Type B pancreatic cell (in vitro differentiated cells): ENCODE results near the gene FOLR2. TPM values are rescaled to one million over a fixed set of nuclear protein-coding genes. Genes with fewer than 3 reads are reported as not detected.

Source experiments
- DNase-seq: peaks from one replicate; pipeline ENCODE4 v3.0.0; 2021; ENCODE audit warnings: mixed read lengths; ENCODE audit not compliant: unreplicated experiment; ENCODE audit errors: extremely low spot score
- H3K27ac Mint-ChIP-seq: 2 replicates; pipeline ENCODE4 v1.8.0; 2021; ENCODE audit warnings: mild to moderate bottlenecking, mixed read lengths
- H3K27me3 Mint-ChIP-seq: 2 replicates; pipeline ENCODE4 v1.8.0; 2021; ENCODE audit warnings: mixed read lengths
- H3K36me3 Mint-ChIP-seq: 2 replicates; pipeline ENCODE4 v1.8.0; 2021; ENCODE audit warnings: mixed read lengths
- H3K4me1 Mint-ChIP-seq: one replicate; pipeline ENCODE4 v1.8.0; 2021; ENCODE audit warnings: mixed read lengths; ENCODE audit not compliant: unreplicated experiment
- H3K4me3 Mint-ChIP-seq: 2 replicates; pipeline ENCODE4 v1.8.0; 2021; ENCODE audit warnings: mild to moderate bottlenecking, mixed read lengths
- H3K9me3 Mint-ChIP-seq: 2 replicates; pipeline ENCODE4 v1.8.0; 2021; ENCODE audit warnings: mixed read lengths
- CTCF ChIP-seq: fragments of 200-600 bp; sonication (generic); conservative IDR thresholded peaks from 2 replicates; pipeline ENCODE4 v1.5.0; 2021; ENCODE audit warnings: antibody characterized with exemption, mild to moderate bottlenecking
- total RNA-seq: library from RNA; stranded (reverse); gene quantifications from 2 replicates; pipeline ENCODE4 v1.2.1, GENCODE V29; 2021; ENCODE audit warnings: low replicate concordance

The FOLR2 gene
- total RNA-seq, 1 donor from 2014 or later = not detected

GRCh38 chr11:72220696-72221363, 4.2 kb downstream of the FOLR2 start:
- no peak overlapping the region for H3K27ac Mint-ChIP-seq
- DNase-seq = peak; percentile 53
- H3K27me3 Mint-ChIP-seq = peaks cover 14% of the 10 kb centered on the region
- H3K4me3 Mint-ChIP-seq = no peak overlapping the region
- no peaks in the 10 kb centered on the region for H3K36me3 Mint-ChIP-seq
- H3K4me1 Mint-ChIP-seq = peaks cover 11% of the 10 kb centered on the region
- TF ChIP-seq CTCF = no peak
- H3K9me3 Mint-ChIP-seq = no peaks in the 10 kb centered on the region

GRCh38 chr11:72221386-72222075, 4.9 kb downstream of the FOLR2 start:
- Mint-ChIP-seq H3K27ac (no peak overlapping the region), H3K36me3 (no peaks in the 10 kb centered on the region), H3K27me3 (peaks cover 8% of the 10 kb centered on the region), H3K4me1 (peaks cover 17% of the 10 kb centered on the region), H3K9me3 (no peaks in the 10 kb centered on the region), H3K4me3 (no peak overlapping the region)
- no peak for TF ChIP-seq CTCF
- peak; percentile 49 for DNase-seq

GRCh38 chr11:72222106-72222891, 5.7 kb downstream of the FOLR2 start:
- DNase-seq = peak; percentile 48
- Mint-ChIP-seq H3K27me3 (peaks cover 5% of the 10 kb centered on the region), H3K36me3 (no peaks in the 10 kb centered on the region), H3K4me3 (peak overlapping the region; percentile 91), H3K27ac (peak overlapping the region; percentile 82), H3K4me1 (peaks cover 18% of the 10 kb centered on the region), H3K9me3 (no peaks in the 10 kb centered on the region)
- no peak for TF ChIP-seq CTCF

- Mint-ChIP-seq H3K4me3 (peak overlapping the region; percentile 91), H3K27ac (peak overlapping the region; percentile 82), H3K4me1 (peaks cover 13% of the 10 kb centered on the region), H3K36me3 (no peaks in the 10 kb centered on the region), H3K27me3 (peaks cover 5% of the 10 kb centered on the region), H3K9me3 (no peaks in the 10 kb centered on the region)
- DNase-seq = peak; percentile 94
- TF ChIP-seq CTCF = peak; percentile 37
Observed at GRCh38 chr11:72222907-72223614, 6.5 kb downstream of the FOLR2 start.
